ENCODE results near the gene TCHP.
"Not testable (repeated sequence)": the region's sequence is repeated elsewhere in the genome, so short reads cannot be mapped to it uniquely, and the experiment has no call there.

The TCHP gene

DNA sequence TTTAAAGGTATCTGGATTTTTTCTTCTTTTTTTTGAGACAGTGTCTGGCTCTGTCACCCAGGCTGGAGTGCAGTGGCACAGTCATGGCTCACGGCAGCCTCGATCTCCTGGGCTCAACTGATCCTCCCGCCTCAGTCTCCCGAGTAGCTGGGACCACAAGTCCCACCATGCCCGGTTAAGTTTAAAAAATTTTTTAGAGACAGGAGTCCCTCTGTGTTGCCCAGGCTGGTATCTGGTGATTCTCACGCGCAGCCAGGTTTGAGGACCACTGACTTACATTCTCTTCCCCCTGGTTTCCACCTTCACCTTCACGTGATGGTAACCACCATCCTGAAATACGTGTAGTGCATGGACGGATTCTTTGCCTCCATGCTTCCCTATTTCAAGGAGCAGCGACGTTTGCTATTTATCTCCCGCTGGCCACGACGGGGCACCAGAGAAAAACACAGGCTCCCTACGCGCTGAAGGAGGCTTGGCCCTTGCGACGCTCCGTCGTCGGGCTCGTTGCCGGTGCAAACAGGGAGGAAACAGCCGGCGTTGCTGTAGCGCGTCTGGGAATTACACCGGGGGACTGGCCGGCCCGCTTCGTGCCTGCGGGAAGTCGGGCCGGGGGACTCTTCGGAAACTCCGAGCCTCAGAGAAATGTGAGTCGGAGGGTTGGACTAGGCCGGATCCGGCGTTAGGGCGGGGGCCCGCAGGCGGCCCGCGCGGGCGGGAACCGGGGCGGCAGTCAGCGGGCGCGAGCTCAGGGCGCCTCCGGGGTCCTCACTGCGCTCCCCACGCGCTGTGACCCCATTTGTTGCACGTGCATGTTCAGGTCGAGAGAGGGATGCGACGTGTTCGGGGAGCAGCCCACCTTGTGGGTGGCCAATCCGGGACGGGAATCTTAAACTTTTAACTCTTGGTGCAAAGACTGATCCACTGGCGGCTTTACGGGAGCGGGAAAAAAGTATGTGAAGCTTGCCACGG lies at the start of gene TCHP:
TCHP (plus strand) TSS at position 492 of the 969 bp plus-strand sequence. CDS start 2,753 bp downstream, outside the sequence.
- ATAC-seq (replicated peaks) (peak; percentile 90 to 91), DNase-seq (peak; percentile 71)
- peak within 1 kb of the TSS; percentile 87 to 92 for H3K4me3 Mint-ChIP-seq
- no peaks in the 10 kb centered on the region for H3K27me3 Mint-ChIP-seq
- H3K4me1 Mint-ChIP-seq, result peaks cover 14 to 26% of the 10 kb centered on the region in 2 donors
- H3K36me3 Mint-ChIP-seq, result peaks cover 15 to 16% of the 10 kb centered on the region in 2 donors
- peak within 1 kb of the TSS; percentile 98 for H3K27ac Mint-ChIP-seq
- H3K9me3 Mint-ChIP-seq, result no peaks in the 10 kb centered on the region

DNA sequence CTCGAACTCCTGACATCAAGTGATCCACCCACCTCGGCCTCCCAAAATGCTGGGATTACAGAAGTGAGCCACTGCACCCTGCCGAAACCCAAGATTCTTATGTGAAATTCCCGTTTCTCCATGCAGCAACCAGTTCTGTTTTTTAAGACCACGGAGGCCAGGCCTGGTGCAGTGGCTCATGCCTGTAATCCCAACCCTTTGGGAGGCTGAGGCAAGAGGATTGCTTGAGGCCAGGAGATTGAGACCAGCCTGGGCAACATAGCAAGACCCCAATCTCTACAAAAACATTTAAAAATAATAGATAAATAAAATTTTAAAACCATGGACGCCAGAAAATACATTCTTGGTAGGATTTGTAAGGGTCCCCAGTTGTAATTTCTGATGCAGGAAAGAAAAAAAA lies 49.6 kb upstream of the TCHP start:
- H3K36me3 Mint-ChIP-seq; H3K27me3 Mint-ChIP-seq; H3K27ac Mint-ChIP-seq; H3K4me1 Mint-ChIP-seq; H3K9me3 Mint-ChIP-seq; H3K4me3 Mint-ChIP-seq; ATAC-seq (replicated peaks); DNase-seq: not testable (repeated sequence)

DNA sequence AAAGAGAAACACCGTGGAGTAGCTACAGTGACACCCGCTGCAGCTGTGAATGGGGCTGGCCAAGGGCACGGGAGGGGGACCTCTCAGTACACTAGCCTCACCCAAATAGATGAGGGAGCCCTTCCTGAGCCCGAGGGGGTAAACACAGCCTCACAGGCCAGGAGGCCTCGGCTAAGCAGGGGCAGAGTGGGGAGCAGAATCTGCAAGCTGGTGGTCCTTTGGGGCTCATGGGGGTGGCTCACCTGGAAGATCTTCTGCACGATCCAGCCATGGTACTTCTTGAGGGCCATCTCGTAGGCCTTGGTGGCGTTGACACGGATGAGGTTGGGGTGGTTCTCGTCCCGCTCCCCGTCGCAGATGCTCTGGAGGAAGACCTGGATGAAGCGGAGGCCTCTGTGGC lies 44.7 kb upstream of the TCHP start:
- no peak for DNase-seq
- H3K4me3 Mint-ChIP-seq, result no peak overlapping the region
- no peaks in the 10 kb centered on the region for H3K9me3 Mint-ChIP-seq
- H3K27me3 Mint-ChIP-seq, result no peaks in the 10 kb centered on the region
- peaks cover 13 to 29% of the 10 kb centered on the region in 2 donors for H3K36me3 Mint-ChIP-seq
- no peak for ATAC-seq (replicated peaks)
- peaks cover 0 to 3% of the 10 kb centered on the region in 2 donors for H3K4me1 Mint-ChIP-seq
- peak overlapping the region; percentile 7 for H3K27ac Mint-ChIP-seq

GRCh38 chr12:109857715-109858114 lies 42.4 kb upstream of the TCHP start:
- Mint-ChIP-seq H3K36me3 (peaks cover 15 to 32% of the 10 kb centered on the region in 2 donors), H3K27me3 (no peaks in the 10 kb centered on the region), H3K9me3 (no peaks in the 10 kb centered on the region), H3K4me3 (no peak overlapping the region), H3K4me1 (peaks cover 11 to 12% of the 10 kb centered on the region in 2 donors), H3K27ac (peak overlapping the region; percentile 5)
- DNase-seq (no peak), ATAC-seq (replicated peaks) (no peak)

GRCh38 chr12:109858764-109859163 lies 41.3 kb upstream of the TCHP start:
- H3K27ac Mint-ChIP-seq, result peak overlapping the region; percentile 56
- no peak for DNase-seq
- no peaks in the 10 kb centered on the region for H3K9me3 Mint-ChIP-seq

GRCh38 chr12:109860977-109861376 lies 39.1 kb upstream of the TCHP start:
- peaks cover 12 to 21% of the 10 kb centered on the region in 2 donors for H3K4me1 Mint-ChIP-seq
- DNase-seq, result no peak
- H3K36me3 Mint-ChIP-seq, result peaks cover 12 to 21% of the 10 kb centered on the region in 2 donors
- H3K4me3 Mint-ChIP-seq, result no peak overlapping the region
- ATAC-seq (replicated peaks), result no peak
- no peak overlapping the region for H3K27ac Mint-ChIP-seq
- H3K9me3 Mint-ChIP-seq, result no peaks in the 10 kb centered on the region
- no peaks in the 10 kb centered on the region for H3K27me3 Mint-ChIP-seq

More at GRCh38 chr12:109858764-109859163, 41.3 kb upstream of the TCHP start:
- peak in 1 of 2 donors; percentile 39 for ATAC-seq (replicated peaks)
- peaks cover 12 to 15% of the 10 kb centered on the region in 2 donors for H3K4me1 Mint-ChIP-seq
- peaks cover 18 to 29% of the 10 kb centered on the region in 2 donors for H3K36me3 Mint-ChIP-seq
- H3K27me3 Mint-ChIP-seq, result no peaks in the 10 kb centered on the region
- H3K4me3 Mint-ChIP-seq, result no peak overlapping the region

DNA sequence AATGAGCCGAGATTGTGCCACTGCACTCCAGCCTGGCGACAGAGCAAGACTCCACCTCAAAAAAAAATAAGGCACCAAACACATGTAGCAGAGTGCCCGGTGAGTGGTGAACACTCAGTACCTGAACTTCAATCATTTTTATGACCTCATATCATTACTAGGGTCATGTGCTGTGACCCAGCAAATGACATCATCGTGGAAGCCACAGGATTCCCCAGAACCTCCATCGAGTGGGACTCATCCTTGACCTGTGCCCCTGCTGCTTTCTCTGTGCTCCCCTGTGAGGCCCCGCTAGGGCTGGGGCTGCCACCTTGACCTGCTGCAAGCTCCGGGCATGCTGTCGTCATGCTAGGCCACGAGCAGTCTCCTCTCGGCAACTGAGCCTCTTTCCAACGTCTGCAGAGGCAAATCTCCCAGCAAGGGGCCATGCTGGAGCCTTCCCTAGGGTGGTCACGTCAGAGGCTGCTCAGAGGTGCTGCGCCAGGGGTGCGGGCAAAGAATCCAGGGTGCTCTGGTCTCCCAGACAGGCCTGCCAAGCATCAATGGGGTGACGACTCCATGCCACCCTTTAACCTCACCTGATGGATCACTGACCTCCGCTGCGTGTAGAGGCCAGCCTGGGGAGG lies 38.3 kb upstream of the TCHP start:
- Mint-ChIP-seq H3K36me3 (peaks cover 9 to 21% of the 10 kb centered on the region in 2 donors), H3K27ac (peak overlapping the region; percentile 9), H3K4me1 (peaks cover 12 to 21% of the 10 kb centered on the region in 2 donors), H3K27me3 (no peaks in the 10 kb centered on the region), H3K9me3 (no peaks in the 10 kb centered on the region), H3K4me3 (no peak overlapping the region)
- ATAC-seq (replicated peaks) (peak in 1 of 2 donors; percentile 79), DNase-seq (no peak)

DNA sequence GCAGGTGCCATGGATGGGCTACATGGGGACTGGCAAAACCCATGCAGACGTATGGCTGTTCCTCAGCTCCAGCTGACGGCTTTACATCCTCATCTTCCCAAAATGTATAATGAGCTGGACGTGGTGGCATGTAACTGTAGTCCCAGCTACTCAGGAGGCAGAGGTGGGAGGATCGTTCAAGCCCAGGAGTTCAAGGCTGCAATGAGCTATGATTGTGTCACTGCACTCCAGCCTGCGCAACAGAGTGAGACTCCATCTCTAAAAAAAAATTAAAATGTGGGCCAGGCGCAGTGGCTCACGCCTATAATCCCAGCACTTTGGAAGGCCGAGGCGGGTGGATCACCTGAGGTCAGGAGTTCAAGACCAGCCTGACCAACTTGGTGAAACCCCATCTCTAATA lies 37.6 kb upstream of the TCHP start:
- not testable (repeated sequence) for H3K9me3 Mint-ChIP-seq; H3K27me3 Mint-ChIP-seq; H3K27ac Mint-ChIP-seq; DNase-seq; ATAC-seq (replicated peaks); H3K4me3 Mint-ChIP-seq
- Mint-ChIP-seq H3K36me3 (peaks cover 7 to 15% of the 10 kb centered on the region in 2 donors), H3K4me1 (peaks cover 12 to 21% of the 10 kb centered on the region in 2 donors)

DNA sequence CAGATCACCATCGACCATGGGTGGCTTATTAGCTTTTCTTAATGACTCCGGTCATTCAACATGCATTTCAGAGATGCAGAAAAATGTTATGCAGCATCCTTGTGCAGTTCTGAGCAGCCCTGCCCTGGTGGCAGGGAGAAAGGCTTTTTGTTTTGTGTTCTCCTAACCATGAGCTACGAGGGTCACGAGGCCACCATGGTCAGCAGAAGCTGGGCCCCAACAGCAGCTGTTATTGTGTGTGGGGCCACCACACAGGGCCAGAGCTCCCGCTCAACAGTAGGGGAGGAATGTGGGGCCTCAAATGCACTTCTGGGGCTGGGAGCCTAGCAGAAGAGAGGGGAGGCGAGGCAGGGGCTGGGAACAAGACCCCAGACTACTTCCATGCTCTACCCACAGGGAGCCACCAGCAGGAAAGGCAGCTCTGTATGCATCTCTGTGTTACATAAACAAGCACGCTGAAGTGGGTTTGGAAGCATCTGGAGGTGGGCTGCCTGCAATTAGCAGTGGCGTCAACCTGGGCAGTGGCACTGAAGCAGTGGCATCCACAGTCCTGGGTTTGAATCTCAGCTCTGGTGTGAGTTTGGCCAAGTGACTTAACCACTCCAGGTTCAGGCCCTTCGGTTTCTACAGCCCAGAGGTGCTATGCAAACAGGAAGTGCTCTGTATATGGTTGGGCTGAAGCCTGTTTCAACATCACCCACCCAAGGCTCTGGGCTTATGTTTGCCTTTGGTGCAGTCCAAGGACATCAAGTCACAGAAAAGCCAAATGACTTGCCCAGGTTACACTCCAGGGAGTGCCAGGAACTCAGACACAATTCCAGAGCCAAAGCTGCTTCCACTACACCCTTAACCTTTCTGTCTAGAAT lies 36.0 kb upstream of the TCHP start:
- Mint-ChIP-seq H3K4me1 (peaks cover 22 to 23% of the 10 kb centered on the region in 2 donors), H3K9me3 (no peaks in the 10 kb centered on the region), H3K36me3 (peaks cover 5 to 8% of the 10 kb centered on the region in 2 donors), H3K27me3 (no peaks in the 10 kb centered on the region), H3K27ac (no peak overlapping the region), H3K4me3 (no peak overlapping the region)
- ATAC-seq (replicated peaks) (no peak), DNase-seq (no peak)

DNA sequence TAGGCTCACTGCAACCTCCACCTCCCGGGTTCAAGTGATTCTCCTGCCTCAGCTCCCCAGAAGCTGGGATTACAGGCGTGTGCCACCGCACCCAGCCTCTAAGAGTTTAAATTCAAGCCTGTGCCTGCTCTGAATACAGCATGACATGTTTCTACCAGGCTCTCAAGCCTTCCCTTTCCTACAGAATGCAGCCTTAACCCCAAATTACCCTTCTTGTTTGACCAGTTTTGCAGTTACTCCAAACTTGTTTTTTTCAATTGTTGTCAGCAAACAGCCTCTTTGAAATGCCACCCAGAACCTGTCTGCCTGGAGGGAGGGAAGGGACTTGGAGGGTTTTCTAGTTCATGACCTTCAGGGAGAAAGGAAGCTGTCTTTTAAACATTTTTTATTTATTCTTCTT lies 35.2 kb upstream of the TCHP start:
- DNase-seq (no peak), ATAC-seq (replicated peaks) (no peak)
- Mint-ChIP-seq H3K4me3 (no peak overlapping the region), H3K27me3 (no peaks in the 10 kb centered on the region), H3K4me1 (peaks cover 22 to 24% of the 10 kb centered on the region in 2 donors), H3K9me3 (no peaks in the 10 kb centered on the region), H3K27ac (no peak overlapping the region), H3K36me3 (peaks cover 5 to 8% of the 10 kb centered on the region in 2 donors)

DNA sequence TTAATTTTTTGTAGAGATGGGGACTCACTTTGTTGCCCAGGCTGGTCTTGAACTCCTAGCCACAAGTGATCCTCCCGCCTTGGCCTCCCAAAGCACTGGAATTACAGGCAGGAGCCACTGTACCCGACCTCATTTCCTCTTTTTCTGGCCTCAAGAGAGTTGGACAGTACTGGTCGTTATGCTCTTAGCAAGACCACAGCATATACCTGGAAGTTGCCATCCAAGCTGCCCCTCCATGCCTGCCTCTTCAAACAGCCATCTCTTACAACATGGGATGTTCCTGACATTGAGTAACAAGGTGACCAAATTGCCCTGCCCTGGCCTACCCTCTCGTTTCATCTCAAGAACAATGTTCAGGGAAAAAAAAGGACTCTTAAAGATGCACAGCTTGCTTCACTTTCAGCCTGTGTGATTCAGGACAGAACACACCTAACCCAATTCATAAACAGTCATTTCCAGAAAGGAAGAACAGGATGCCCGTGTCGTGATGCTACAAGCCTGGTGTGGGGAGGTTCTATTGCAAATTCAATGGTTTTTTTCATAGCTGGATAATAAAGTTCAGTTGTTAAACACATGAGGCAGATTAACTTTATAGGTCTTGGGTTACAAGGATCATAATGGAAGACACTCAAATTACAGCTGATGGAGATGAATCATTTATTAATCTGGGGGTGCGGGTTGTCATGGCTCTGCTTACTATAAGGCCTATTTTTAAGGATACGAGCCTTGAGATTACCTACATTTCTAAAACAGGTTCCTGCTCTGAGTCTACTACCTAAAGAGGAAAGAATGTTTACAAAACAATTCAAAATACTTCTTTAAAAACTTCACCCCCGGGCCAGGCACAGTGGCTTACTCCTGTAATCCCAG lies 31.7 kb upstream of the TCHP start:
- Mint-ChIP-seq H3K36me3 (peaks cover 6 to 12% of the 10 kb centered on the region in 2 donors), H3K4me3 (no peak overlapping the region), H3K27me3 (no peaks in the 10 kb centered on the region), H3K4me1 (peaks cover 21% of the 10 kb centered on the region in 2 donors), H3K9me3 (no peaks in the 10 kb centered on the region), H3K27ac (no peak overlapping the region)
- DNase-seq (no peak), ATAC-seq (replicated peaks) (no peak)

GRCh38 chr12:109870648-109871047 lies 29.4 kb upstream of the TCHP start:
- no peaks in the 10 kb centered on the region for H3K27me3 Mint-ChIP-seq
- peaks cover 5 to 12% of the 10 kb centered on the region in 2 donors for H3K36me3 Mint-ChIP-seq
- no peaks in the 10 kb centered on the region for H3K9me3 Mint-ChIP-seq
- DNase-seq (no peak), ATAC-seq (replicated peaks) (peak; percentile 48 to 79)
- no peak overlapping the region for H3K27ac Mint-ChIP-seq
- H3K4me1 Mint-ChIP-seq, result peaks cover 23 to 39% of the 10 kb centered on the region in 2 donors
- no peak overlapping the region for H3K4me3 Mint-ChIP-seq

GRCh38 chr12:109871668-109872314 lies 28.3 kb upstream of the TCHP start:
- no peak overlapping the region for H3K27ac Mint-ChIP-seq
- no peak for DNase-seq
- H3K4me3 Mint-ChIP-seq, result no peak overlapping the region
- H3K4me1 Mint-ChIP-seq, result peaks cover 32 to 50% of the 10 kb centered on the region in 2 donors
- H3K27me3 Mint-ChIP-seq, result no peaks in the 10 kb centered on the region
- no peak for ATAC-seq (replicated peaks)
- H3K9me3 Mint-ChIP-seq, result no peaks in the 10 kb centered on the region
- H3K36me3 Mint-ChIP-seq, result peaks cover 5 to 12% of the 10 kb centered on the region in 2 donors
